VCaP (cell line): ENCODE measurements around the gene FKBP1B.
"Not testable (repeated sequence)": the region's sequence is repeated elsewhere in the genome, so short reads cannot be mapped to it uniquely, and the experiment has no call there.

Source experiments
- H3K27ac ChIP-seq: fragments of 450-650 bp; 2 replicates; pipeline ENCODE4 v1.5.1; 2017
- CTCF ChIP-seq: fragments of 450-650 bp; conservative IDR thresholded peaks from 2 replicates; pipeline ENCODE4 v1.5.1; 2017; ENCODE audit warnings: mild to moderate bottlenecking, moderate library complexity

Gene FKBP1B

GRCh38 chr2:24101992-24102391 lies 52.5 kb downstream of the FKBP1B start:
- TF ChIP-seq CTCF, result no peak
- H3K27ac ChIP-seq, result no peak overlapping the region

GRCh38 chr2:24102677-24103076 lies 53.1 kb downstream of the FKBP1B start:
- H3K27ac ChIP-seq, result no peak overlapping the region
- no peak for TF ChIP-seq CTCF

GRCh38 chr2:24104110-24104650 lies 54.6 kb downstream of the FKBP1B start:
- no peak overlapping the region for H3K27ac ChIP-seq
- TF ChIP-seq CTCF, result no peak

- no peak for TF ChIP-seq CTCF
- H3K27ac ChIP-seq, result no peak overlapping the region
These were observed 55.4 kb downstream of the FKBP1B start for GRCh38 chr2:24104906-24105305.

GRCh38 chr2:24105816-24106215 lies 56.3 kb downstream of the FKBP1B start:
- TF ChIP-seq CTCF, result no peak

GRCh38 chr2:24106786-24107185 lies 57.2 kb downstream of the FKBP1B start:
- H3K27ac ChIP-seq, result no peak overlapping the region
- TF ChIP-seq CTCF, result no peak

More at GRCh38 chr2:24105816-24106215, 56.3 kb downstream of the FKBP1B start:
- H3K27ac ChIP-seq, result no peak overlapping the region

- TF ChIP-seq CTCF, result no peak
- H3K27ac ChIP-seq, result no peak overlapping the region
These were observed 57.8 kb downstream of the FKBP1B start for GRCh38 chr2:24107336-24107735.

GRCh38 chr2:24109431-24109830 lies 59.9 kb downstream of the FKBP1B start:
- not testable (repeated sequence) for H3K27ac ChIP-seq
